ENCODE measurements around the gene ST6GALNAC6. TPM values are rescaled to one million over a fixed set of nuclear protein-coding genes. Genes with fewer than 3 reads are reported as not detected.

ST6GALNAC6 gene
- total and polyA plus RNA-seq, 10 of the 15 experiments (the other 5 are each of a cell fraction or from before 2014, with no cell fraction given): 0.40 to 27.0 (median 16.8) TPM

- no peak for TF ChIP-seq REST (IDR thresholded peaks at IDR 0.05; ENCODE audit: low read depth, low read length)
- TF ChIP-seq, protein P1, sequence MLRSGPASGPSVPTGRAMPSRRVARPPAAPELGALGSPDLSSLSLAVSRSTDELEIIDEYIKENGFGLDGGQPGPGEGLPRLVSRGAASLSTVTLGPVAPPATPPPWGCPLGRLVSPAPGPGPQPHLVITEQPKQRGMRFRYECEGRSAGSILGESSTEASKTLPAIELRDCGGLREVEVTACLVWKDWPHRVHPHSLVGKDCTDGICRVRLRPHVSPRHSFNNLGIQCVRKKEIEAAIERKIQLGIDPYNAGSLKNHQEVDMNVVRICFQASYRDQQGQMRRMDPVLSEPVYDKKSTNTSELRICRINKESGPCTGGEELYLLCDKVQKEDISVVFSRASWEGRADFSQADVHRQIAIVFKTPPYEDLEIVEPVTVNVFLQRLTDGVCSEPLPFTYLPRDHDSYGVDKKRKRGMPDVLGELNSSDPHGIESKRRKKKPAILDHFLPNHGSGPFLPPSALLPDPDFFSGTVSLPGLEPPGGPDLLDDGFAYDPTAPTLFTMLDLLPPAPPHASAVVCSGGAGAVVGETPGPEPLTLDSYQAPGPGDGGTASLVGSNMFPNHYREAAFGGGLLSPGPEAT (IDR thresholded peaks at IDR 0.05; ENCODE audit: low read depth): no peak
- no peak for TF ChIP-seq SIX5 (IDR thresholded peaks at IDR 0.05; ENCODE audit: low read depth, low read length, severe bottlenecking)
- TF ChIP-seq, protein P2, sequence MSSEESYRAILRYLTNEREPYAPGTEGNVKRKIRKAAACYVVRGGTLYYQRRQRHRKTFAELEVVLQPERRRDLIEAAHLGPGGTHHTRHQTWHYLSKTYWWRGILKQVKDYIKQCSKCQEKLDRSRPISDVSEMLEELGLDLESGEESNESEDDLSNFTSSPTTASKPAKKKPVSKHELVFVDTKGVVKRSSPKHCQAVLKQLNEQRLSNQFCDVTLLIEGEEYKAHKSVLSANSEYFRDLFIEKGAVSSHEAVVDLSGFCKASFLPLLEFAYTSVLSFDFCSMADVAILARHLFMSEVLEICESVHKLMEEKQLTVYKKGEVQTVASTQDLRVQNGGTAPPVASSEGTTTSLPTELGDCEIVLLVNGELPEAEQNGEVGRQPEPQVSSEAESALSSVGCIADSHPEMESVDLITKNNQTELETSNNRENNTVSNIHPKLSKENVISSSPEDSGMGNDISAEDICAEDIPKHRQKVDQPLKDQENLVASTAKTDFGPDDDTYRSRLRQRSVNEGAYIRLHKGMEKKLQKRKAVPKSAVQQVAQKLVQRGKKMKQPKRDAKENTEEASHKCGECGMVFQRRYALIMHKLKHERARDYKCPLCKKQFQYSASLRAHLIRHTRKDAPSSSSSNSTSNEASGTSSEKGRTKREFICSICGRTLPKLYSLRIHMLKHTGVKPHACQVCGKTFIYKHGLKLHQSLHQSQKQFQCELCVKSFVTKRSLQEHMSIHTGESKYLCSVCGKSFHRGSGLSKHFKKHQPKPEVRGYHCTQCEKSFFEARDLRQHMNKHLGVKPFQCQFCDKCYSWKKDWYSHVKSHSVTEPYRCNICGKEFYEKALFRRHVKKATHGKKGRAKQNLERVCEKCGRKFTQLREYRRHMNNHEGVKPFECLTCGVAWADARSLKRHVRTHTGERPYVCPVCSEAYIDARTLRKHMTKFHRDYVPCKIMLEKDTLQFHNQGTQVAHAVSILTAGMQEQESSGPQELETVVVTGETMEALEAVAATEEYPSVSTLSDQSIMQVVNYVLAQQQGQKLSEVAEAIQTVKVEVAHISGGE (CRISPR knock-in tag; IDR thresholded peaks at IDR 0.05): no peak
- no peak for TF ChIP-seq ZNF217 (IDR thresholded peaks at IDR 0.05)
- TF ChIP-seq CREM (IDR thresholded peaks at IDR 0.05; ENCODE audit: low read depth): no peak
- no peak for TF ChIP-seq POLR2AphosphoS2 (IDR thresholded peaks at IDR 0.05; ENCODE audit: low read depth, low read length)
- no peak for TF ChIP-seq SIN3A (IDR thresholded peaks at IDR 0.05; ENCODE audit: low read depth, low read length)
- TF ChIP-seq, protein P3, sequence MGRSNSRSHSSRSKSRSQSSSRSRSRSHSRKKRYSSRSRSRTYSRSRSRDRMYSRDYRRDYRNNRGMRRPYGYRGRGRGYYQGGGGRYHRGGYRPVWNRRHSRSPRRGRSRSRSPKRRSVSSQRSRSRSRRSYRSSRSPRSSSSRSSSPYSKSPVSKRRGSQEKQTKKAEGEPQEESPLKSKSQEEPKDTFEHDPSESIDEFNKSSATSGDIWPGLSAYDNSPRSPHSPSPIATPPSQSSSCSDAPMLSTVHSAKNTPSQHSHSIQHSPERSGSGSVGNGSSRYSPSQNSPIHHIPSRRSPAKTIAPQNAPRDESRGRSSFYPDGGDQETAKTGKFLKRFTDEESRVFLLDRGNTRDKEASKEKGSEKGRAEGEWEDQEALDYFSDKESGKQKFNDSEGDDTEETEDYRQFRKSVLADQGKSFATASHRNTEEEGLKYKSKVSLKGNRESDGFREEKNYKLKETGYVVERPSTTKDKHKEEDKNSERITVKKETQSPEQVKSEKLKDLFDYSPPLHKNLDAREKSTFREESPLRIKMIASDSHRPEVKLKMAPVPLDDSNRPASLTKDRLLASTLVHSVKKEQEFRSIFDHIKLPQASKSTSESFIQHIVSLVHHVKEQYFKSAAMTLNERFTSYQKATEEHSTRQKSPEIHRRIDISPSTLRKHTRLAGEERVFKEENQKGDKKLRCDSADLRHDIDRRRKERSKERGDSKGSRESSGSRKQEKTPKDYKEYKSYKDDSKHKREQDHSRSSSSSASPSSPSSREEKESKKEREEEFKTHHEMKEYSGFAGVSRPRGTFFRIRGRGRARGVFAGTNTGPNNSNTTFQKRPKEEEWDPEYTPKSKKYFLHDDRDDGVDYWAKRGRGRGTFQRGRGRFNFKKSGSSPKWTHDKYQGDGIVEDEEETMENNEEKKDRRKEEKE (IDR thresholded peaks at IDR 0.05): no peak
- peak; percentile 43; the same call in 1 of the 2 replicates for TF ChIP-seq ATF7 (IDR thresholded peaks at IDR 0.05; ENCODE audit: low read depth)
- TF ChIP-seq RFX5 (IDR thresholded peaks at IDR 0.05; ENCODE audit: low read depth, low read length): no peak
- no peak for TF ChIP-seq PAX5 (IDR thresholded peaks at IDR 0.05; ENCODE audit: borderline replicate concordance, low read depth, low read length)
- no peak for TF ChIP-seq ZNF274 (IDR thresholded peaks at IDR 0.05; ENCODE audit: insufficient read depth, insufficient read length)
- 0 out of 2 replicates have a peak, but pooled peaks have one; percentile 28 for TF ChIP-seq CREB1 (IDR thresholded peaks at IDR 0.05; ENCODE audit: low read depth)
- no peak for TF ChIP-seq RAD51 (IDR thresholded peaks at IDR 0.05)
- no peak for TF ChIP-seq NBN (IDR thresholded peaks at IDR 0.05)
- TF ChIP-seq FOXK2 (IDR thresholded peaks at IDR 0.05): no peak
- no peak for TF ChIP-seq POU2F2 (IDR thresholded peaks at IDR 0.05; ENCODE audit: borderline replicate concordance, low read depth, low read length)
- no peak for TF ChIP-seq NFYA (IDR thresholded peaks at IDR 0.05; ENCODE audit: borderline replicate concordance, low read depth, low read length)
- TF ChIP-seq ZNF384 (IDR thresholded peaks at IDR 0.05; ENCODE audit: borderline replicate concordance, low read depth, low read length): no peak
These were observed 5.8 kb upstream of the ST6GALNAC6 start (continued) for GRCh38 chr9:127905004-127905728.

Data from GM12878 (cell line).